ENCODE results near the gene FAM193B.
"Not testable (repeated sequence)": the region's sequence is repeated elsewhere in the genome, so short reads cannot be mapped to it uniquely, and the experiment has no call there.

Gene FAM193B

DNA sequence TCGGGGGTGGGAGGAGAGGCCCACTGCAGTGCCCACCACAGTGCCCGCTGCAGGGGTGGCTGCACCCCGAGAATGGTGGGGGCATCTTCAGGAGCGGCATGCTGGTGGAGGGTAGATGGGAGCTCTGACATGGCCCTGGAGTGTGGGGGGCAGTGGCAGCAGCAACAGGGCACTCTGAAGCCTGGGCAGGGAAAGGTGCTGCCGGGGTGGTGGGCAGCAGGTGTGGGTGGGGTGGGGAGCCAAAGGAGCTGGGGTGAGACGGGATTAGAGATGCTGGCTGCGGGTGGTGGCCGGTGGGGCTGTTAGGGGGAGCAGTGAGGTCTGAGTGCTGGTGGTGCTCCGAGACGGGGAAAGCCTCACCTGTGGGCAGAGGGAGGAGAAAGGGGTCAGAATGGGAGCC lies 18.0 kb downstream of the FAM193B start:
- DNase-seq, result no peak

DNA sequence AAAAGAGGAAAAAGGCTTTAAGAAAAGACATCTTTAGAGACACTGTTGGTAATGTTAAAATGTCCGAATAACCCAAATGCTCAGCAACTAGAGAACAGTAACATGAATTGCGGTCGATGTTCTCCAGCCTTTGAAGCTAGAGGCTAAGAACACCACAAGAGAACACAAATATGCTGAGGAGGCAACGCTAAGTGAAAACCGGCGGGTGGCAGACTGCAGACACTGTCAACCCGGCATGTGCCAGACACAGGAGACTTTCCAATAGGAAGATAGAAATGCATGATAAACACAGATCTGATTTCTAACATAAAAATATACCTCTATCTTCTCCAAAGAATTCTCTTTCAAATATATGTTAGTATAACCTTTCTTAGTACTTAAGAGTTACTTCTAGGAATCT lies 19.2 kb downstream of the FAM193B start:
- no peak for DNase-seq

DNA sequence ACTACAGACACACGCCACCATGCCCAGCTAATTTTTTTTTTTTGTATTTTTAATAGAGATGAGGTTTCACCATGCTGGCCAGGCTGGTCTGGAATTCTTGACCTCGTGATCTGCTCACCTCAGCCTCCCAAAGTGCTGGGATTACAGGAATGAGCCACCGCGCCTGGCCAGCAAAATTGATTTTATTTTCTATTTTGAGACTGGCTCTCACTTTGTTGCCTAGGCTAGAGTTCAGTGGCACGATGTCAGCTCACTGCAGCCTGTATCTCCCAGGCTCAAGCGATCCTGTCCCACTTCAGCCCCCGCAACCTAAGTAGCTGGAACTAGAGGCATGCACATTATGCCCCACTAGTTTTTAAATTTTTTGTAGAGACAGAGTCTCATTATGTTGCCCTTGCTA lies 19.9 kb downstream of the FAM193B start:
- DNase-seq, result not testable (repeated sequence)

DNA sequence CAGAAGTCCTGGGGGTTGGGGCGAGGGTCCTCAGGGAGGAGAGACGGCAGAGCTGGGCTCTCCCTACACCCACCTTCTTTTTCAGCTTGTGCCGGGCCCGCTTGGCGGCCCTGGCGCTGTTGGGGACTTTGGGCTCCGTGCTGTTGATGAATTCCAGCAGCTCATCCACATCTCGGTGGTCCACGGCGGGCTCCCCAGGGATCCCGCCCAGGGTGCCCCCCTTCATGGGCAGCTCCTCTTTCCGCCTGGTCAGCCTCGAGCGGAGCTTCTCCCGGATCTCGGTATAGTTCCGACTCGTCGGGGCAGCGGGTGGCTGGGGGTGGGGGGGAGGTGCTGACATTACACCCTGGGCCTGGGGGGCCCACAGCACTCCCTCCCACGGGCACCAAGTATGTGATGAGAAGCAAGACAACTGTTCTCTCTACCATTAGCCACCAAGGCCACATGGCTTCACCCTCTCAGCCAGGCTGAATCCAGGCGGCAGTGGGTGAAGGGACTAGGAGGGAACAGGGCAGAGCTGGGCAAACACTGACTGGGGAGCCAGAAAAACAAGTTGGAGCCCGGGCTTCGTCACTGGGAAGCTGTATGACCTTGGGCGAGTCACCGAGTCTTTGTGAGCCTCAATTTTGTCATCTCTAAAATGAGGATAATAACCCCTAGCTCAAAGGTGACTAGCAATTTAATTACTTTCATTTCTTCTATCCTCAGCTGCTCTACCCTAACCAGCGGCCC lies 23.0 kb downstream of the FAM193B start:
- no peak for DNase-seq

DNA sequence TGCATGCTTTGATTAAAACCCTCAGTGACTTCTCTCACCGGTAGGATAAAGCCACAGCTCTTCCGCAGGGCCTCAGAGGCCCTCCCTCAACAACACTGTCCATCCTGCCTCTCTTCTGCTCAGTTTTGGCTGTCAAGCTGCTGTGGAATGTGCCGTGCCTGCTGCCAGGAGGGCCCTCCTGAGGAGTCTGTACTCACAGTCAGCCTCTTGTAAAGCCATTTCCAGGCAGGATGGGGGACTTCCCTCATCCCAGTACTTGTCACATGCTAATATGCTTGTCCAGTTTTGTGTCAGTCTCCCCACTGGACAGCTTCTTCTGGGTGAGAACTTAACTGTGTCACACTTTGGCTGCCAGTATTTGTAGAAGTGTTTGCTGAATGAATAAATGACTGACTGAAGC lies 23.7 kb downstream of the FAM193B start:
- no peak for DNase-seq

DNA sequence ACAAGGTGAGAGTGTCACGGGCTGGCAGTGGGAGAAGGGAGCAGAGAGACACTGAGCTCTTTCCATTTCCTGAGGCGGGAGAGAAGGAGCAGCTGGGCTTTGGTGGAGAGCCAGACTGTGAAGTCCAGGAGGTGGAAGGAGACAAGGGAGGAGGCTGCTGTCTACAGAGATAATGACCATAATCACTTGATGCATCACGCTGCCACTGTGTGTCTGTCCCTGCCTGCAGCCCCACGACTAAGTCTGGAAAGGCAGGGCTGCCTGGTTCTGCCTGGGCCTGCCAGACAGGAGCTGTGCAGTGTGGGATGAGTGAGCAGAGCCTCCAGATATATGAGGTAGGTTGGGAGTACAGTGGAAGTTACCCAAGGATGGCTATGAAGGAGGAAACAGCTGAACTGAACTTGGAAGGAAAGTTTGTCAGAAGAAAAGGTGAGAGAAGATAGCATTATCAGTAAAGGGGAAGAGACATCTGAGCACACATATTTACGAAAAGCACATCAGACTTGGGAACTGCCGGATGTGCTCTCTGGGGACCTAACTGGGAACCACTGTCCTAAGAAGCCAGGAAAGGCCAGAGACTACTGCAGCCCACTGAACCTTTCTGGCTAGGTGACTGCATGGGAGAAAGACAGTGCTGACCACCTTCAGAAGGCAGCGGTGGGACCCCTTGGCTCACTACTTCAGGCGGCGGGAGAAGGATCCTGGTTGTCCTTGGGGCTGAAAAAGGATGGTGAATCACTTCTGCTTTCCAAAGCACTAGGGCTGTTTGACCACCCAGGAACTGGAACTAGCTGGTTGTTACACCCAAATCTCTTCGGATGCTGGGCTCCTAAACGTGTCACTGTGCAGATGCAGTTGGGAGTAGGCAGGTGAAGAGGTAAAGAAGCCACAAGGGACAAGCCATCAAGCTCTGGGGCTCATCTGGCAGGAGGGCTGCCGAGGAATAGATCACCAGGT lies 24.8 kb downstream of the FAM193B start:
- no peak for DNase-seq

DNA sequence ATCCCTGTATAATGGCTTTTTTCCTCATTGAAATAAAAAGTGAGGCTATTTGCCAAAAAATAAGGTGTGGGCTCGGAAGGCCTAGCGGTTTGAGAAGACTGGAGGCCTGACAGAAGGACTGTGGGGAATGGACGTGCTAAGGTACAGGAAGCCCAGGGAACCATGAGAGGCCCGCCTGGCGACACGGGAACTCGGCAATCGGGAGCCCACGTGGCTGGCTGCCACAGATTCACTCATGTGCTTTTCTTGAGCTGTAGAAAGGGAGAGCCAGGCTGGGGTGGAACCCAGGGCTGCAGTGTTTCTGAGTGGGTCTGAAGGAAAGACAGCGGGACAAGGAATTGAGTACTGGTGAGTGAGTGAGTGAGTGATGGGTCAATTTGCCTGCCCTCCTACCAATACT lies 25.7 kb downstream of the FAM193B start:
- DNase-seq, result no peak

DNA sequence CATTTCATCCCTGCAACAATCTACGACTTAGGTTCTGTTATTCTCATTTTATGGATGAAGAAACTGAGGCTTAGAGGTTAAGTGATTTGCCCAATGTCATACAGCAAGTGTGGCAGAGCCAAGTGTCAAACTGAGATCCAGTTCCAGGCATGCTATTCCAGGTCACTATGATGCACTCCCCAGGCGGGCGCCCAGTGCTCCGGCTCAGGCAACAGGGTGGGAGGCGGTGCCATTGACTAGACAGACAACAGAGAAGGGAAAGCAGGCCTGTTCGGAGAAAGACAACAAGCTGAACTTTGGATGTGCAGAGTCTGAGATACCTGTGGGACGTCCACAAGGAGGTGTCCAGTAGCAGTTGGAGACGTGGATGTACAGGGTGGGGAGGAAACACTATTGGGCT lies 26.8 kb downstream of the FAM193B start:
- DNase-seq, result no peak

DNA sequence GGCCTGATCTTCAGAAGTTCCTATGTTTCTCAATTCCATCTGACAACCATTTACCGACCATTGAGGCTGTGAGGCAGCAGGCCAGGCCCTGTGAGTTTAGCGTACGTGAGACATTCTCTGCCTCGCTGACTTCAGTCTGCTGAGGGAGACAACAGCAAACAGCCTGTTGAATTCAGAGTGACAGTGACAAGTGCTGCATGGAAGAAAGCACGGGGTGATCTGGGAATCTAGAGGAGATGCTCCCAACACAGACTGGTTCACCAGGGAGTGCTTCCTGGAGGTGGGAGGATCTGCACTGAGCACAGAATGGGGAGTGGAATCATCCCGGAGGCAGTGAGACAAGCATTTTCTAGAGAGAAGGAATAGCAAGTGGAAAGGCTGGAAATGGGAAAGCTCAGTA lies 27.6 kb downstream of the FAM193B start:
- no peak for DNase-seq

DNA sequence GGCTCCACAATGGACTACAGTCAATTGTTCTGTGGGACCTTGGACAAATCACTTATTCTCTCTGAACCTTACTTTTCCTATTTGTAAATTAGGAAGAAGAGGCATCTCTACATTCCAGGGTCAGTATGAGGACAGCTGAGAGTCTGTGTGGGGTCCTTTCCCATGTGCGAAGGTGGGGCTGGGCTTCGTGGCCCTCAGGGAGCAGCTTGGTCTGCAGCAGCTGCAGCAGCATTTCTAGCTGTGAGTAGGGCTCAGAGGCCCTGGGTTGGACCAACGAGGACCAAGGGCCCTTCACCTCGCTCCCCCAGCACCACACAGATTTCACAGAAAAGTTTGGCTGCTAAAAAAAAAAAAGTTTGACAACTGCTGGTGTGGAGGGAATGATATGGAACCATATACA lies 28.2 kb downstream of the FAM193B start:
- no peak for DNase-seq

DNA sequence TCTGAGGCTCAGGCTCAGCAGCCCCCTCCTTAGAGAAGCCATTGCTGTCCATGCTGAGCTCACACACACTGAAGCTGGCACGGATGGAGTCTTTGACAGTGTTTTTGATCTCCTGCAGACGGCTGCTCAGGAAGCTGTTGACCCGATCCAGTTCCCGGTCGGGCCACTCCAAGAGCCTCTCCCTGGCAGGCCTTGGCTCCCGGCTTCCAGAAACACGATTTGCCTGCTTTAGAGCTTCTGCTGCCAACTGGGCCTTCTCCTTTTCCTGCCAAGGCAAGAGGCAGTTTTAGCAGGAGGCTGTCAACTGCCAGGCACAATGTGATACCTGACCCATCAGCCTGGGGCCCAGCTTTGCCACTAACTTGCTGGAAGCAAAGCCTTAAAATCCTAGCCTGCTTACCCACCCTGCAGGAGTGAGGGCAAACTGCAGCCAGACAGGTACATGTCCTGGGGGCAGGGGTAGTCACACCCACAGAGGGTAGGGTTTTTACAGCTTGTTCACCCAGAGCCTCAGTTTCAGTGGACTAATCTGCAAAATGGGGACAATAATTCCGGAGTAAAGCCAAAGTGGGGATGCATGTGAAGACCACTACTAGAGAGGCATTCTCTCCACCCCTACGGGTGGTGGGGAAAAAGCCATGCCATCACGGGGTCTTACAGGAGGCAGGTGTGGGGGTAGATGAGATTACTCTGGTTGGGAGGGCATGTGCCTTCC lies 29.3 kb downstream of the FAM193B start:
- DNase-seq, result no peak

DNA sequence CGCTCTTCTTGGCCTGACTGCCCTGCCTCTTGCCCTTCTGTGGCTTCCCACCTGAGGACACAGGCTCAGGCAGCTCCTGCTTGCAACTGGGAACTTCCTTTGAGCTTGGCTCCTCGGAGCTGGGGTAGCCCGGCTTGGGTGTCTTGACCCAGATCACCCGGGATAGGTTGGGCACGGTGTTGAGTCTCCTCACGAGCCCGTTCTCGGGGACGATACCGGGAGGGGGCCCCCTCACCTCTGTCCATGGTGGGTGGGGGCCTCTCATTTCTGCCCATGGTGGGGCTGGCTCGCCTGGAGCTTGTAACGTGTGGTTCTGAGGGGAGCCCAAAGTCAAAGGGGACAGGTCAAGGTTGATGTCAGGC lies 29.8 kb downstream of the FAM193B start:
- no peak for DNase-seq

DNA sequence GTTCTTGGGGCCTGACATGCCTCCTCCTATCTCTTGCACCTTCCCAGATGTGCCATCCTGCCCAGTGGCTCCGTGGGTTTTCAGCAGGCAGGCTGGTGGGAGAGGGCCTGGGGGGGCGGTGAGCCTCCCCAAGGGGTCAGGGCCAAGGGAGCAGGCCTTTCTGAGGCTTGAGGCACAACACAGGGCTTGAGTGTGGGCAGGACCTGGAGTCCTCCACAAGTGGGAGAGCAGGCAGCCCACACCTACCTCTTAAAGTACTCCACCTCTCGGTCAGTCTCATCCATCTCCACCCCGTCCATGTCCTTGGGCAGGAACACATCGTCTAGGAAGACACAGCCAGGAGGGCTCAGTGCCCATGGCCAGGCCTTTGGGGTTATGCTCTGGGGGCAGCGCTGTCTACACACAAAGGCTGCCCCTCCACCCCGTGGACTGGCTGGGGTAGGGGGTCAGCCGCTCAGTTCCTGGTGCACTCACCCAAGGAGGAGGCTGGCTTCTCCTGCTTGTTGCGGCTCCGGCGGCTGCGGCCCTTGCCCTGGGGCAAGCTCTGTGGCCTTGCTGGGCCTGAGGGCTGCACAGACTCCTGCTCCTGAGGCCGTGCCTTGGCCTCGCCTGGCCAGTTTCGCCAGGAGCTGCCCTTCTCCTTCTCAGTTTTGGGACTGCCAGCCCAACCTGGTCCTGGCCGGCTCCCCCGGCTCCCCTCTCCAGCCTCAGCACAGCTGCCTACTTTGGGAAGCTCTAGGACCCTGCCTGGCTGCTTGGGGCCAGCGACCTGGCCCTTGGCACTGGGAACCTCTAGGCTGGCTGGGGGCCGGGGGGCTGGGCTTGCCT lies 30.4 kb downstream of the FAM193B start:
- no peak for DNase-seq

DNA sequence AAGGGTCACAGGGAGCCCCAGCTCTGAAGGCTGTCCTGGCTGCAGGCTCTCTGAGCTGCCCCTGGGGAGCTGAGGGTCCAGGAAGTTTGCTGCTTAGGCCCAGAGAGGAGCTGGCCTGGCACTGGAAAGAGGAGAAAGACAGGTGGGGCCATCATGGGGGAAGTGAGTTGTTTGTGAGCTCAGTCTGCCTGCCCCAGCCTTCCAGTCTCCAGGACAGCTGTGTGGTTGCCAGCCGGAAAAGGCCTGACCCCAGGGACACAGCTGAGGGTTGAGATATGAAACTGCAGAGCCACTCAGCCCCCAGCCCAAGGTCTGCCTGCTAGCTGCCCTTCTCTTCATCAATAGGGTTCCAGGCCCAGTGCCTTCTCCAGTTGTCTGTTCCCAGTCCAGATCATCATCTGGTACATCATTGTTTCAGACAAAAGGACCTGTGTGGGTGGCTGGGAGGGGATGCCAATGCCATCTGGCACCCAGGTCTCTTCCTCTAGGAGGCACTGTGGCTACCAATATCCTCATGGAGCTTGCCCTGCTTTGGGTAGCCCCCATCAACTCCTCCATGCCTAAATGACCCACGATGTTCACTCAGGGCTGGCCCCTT lies 33.3 kb downstream of the FAM193B start:
- DNase-seq, result no peak

DNA sequence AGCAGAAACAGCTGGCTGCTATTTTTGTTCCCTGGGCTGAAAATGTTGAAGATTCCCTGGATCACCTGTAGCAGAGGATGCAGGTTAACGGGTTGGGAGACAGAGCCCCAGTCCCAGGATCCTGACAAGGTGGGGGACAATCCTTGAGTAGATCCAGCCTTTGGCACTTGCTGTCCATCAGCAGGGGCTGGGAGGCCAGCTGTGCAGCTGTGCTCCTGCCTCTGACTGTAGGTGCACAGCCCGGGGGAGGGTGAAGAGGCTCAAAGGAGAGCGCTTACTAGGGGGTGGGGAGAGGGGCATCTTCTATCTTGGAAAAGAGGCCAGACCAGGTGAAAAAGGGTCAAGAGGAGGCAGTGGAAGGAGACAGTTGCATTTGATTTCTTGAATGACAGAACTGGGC lies 34.1 kb downstream of the FAM193B start:
- no peak for DNase-seq

DNA sequence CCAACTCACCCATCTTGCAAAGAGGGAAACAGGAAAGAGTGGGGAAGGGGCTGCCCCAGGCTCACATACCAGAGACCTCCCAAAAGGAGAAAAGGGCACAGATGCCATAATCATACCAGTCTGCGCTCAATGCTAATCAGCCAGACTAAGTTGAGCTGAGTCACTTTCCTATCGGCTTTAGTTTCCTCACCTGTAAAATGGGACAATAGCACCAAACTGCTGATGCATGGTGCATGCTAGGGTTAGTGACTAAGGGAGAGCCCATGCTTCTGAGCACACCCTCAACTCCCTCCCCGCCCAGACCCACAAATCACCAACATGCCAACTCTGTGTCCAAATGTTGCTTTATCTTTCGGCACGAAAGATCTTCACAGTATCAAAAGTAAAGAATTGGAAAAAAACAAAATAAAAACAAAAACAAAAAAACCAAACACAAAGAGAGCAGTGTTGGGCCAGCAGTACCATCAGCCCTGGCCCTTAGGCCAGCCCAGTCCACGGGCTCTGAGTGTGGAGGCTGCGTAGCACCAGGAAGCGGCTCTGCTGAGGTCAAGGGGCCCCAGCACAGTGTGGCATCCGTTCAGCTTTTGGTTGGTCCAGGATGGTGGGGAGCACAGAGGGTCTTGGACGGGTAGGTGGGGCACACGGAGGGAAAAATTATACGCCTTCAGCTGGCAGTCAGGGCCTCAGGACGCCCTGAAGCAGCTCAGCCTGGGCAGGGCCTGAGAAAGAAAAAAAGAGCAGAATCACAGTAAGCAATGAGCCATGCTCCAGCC lies 34.7 kb downstream of the FAM193B start:
- DNase-seq, result no peak

DNA sequence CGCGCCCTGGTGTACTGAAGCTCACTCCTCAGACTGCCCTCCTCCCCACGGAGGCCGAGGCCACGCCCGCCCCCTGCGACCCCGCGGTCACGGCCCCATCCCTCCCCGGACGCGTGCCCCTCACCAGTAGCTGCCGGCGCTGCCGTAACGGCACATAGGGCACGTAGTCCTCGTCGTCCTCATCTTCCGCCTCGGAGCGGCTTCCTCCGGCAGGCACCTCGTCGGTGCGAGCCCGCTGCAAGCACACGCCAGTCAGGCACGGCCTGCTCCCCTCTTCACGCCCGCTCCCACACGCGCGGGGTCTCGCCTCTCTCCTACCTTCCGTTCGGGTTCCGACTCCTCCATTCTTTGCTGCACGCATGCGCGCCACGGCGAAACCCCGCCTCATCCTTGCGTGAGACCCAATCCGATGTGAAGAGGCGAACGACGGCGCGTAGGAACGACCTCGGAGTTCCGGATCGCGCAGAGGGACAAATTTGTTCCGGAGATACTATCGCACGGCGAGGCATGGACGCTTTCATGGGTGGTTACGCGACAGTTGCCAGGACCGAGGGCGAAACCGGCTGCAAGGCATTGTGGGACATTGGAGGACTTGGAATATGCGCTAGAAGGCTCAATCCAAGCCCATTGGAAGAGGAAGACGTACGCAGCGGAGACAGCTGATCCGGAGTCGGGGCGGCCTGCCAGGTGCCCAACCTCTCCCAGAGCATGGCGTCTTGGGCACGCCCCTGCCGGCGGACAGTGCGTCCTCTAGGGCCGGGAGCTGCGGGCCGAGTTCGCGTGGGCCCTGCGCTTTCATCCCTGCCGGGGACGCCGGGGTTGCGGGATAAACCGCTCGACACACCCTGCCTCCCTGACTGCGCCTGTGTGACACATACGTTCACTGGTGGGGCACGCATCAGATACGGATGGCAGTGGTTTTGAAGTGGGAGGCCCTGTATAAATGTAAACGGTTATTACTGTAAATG lies 37.5 kb downstream of the FAM193B start, which contains the start of gene DDX41:
Gene DDX41, minus strand, starts transcription at position 361 of the 968 bp plus-strand sequence. Its CDS starts 16 bp downstream, at position 345.
- peak; percentile 98 for DNase-seq

DNA sequence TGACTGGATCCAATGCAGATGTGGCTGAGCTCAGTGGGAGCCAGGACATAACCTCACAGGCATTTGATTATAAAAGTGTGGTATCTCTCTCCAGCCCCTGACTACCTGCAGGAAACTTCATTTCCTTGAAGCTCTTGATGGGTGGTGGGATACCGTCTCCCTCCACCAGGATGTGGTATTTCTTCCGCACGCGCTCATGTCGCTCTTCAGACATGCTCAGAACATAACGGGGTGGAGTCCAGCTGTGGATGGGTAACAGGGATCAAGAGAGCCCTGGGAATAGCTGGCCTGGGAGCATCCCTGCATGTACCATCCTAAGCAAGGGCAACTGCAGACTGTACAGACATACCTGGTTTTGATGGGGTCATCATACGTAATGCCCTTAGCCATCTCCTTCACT lies 38.8 kb downstream of the FAM193B start:
- no peak for DNase-seq

DNA sequence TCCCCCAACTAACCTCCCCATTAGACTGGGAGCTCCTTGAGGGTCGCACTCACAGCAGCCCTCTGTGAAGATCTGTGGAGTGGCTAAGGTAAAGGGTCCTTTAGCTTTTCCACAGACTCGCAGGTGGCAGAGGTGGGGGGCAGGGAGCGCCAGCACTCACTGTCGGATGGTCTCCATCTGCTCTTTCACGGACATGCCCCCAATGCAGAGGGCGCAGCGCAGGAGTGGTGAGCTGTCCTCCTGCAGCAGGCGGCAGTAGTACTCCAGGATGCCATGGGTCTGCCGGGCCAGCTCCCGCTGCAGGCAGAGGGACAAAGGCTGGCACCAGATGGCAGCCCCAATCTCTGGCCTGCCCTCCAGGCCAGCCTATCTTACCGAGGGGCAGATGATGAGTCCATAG lies 39.8 kb downstream of the FAM193B start:
- no peak for DNase-seq

DNA sequence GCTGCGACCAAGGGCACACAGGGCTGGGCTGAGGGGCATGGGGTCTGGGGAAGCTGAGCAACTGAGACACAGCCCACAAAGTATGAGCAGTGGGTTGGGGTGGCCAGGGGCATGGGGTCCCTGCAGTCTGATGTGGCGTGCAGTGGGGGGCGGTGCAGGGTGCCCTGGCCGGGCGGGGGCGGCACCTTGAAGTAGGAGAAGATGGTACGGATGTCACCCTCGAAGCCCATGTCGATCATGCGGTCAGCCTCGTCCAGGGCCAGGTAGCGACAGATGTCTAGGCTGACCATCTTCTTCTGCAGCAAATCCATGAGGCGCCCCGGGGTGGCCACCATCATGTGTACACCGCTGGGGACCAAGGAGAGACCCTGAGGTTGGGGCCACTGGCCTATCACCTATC lies 40.9 kb downstream of the FAM193B start:
- DNase-seq, result no peak

Data from inflammatory macrophage treated with lipopolysaccharide for 1 hour (primary cell).